GM10266 (cell line): ENCODE results near the gene DGAT2.

ENCODE experiments used
- DNase-seq: peaks from one replicate; pipeline ENCODE4 v3.0.0; 2012; ENCODE audit errors: extremely low spot score
- CTCF ChIP-seq: IDR thresholded peaks from 2 replicates; pipeline ENCODE4 v1.5.1; 2012; ENCODE audit warnings: mild to moderate bottlenecking, low read depth; ENCODE audit not compliant: control insufficient read depth, insufficient read depth; ENCODE audit errors: missing control alignments

Gene DGAT2

GRCh38 chr11:75802913-75803820 lies 34.6 kb downstream of the DGAT2 start:
- TF ChIP-seq CTCF: peak; percentile 85
- DNase-seq: peak; percentile 70

DNA sequence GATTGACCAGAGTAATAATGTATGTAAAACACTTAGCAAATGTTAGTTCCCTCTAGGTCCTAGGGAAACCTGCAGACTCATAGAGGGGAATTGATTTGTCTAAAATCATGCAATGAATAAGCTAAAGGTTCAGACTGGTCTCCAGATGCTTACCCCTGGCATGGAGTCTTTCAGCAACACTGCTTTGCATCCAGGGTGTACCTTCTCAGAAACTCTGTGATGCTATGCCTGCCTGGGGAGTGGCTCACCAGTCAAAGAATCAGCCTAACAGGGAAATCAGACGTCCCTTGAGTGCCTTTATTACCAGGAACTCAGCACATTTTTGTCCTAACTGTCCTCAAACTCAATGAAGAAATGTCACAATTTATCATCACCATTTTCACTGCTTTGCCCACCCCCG lies 40.5 kb downstream of the DGAT2 start:
- no peak for TF ChIP-seq CTCF
- DNase-seq: no peak

GRCh38 chr11:75809991-75810390 lies 41.4 kb downstream of the DGAT2 start:
- no peak for TF ChIP-seq CTCF
- no peak for DNase-seq

GRCh38 chr11:75810637-75811390 lies 42.2 kb downstream of the DGAT2 start:
- DNase-seq: no peak

GRCh38 chr11:75811485-75811884 lies 42.9 kb downstream of the DGAT2 start:
- DNase-seq: no peak
- TF ChIP-seq CTCF: no peak

More at GRCh38 chr11:75810637-75811390, 42.2 kb downstream of the DGAT2 start:
- TF ChIP-seq CTCF: no peak

- no peak for TF ChIP-seq CTCF
- DNase-seq: no peak
These were observed 44.0 kb downstream of the DGAT2 start for GRCh38 chr11:75812542-75813040.
